HS-5 (cell line): ENCODE data around the gene USP12.

Experiments used
- DNase-seq: peaks from one replicate; pipeline ENCODE4 v3.0.0-alpha.2; 2012; ENCODE audit warnings: low read depth

USP12 gene

GRCh38 chr13:27120811-27121210, 50.8 kb downstream of the USP12 start:
- DNase-seq: no peak

DNA sequence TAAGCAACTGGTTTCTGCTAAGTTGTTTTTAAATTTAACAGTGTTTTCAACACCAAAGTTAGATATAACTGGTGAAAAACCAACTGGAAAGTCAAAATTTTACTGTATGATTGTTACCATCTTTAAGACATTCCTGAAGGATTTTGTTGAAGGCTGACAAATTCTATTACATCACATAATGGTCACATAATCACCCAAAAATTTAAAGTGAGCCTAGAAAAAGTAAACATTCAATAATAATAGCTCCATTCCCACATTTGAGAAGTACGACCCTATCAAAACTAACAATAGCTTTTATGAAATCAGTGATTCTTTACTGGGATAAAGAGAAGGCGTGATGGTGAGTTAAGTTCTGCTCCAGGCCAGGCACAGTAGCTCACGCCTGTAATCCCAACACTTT, 51.6 kb downstream of the USP12 start:
- no peak for DNase-seq

DNA sequence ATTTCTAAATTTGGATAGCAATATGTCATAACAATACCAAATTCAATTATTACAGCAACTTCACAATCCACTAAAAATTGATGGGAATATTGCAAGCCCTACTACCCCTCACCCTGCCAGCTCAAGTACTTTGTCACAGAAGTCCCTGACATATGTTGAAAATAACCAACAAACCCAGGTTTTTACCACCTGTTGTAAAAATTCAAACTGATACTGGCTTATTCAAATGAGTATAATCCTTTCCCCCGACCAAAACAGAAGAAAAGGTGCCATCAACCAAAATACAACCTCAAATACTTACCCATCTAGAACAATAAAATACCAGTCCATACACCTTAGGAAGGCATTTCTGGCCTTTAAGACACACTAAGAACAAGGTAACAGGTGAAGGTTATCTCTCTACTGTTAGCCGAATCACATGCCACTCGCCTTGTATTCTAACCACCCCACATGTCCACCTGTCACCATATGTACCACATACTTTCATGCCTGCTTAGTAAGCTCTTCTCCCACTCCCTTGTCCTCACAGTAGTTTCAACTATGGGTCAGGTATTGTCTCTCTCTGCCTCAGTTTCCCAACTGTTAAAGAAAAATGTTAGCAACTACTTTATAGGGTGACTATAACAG, 53.1 kb downstream of the USP12 start:
- DNase-seq: no peak

- DNase-seq: no peak
These were observed 53.7 kb downstream of the USP12 start for GRCh38 chr13:27117952-27118351.

DNA sequence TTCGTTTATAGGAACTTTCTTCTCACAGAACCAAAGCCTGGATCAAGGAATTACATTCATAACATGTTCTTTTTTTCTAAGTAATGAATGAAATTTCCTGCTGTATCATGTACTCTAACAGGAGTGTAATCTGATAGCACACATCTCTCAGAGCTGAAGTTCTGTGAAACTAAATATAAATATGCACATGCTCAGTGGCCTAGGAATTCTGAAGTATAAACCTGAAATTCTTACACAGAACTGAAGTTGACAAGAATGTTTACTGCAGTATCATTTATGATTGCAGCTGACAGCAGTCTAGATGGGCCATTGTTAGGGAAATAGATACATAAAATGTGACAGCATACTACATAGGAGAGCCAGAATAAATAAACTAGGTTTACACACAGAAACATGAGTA, 54.5 kb downstream of the USP12 start:
- DNase-seq: no peak

DNA sequence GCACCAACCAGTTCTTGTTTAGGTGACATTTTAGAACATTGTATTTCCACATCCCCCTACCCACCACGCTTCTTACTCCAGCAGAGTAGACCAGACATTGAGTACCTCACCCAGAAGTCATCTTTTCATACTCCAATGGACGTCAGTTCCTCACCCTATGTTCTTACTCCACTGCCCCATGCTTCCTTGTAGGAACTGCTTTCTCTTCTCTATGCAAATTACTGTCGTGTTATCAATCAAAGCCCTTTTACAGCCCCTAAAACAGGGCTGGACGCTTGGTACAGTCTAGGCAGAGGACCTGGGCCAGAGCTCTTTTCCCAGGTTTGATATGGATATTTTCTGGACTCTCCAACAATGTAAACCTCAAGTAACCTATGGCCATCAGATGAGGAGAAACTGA, 58.2 kb downstream of the USP12 start:
- DNase-seq: no peak

DNA sequence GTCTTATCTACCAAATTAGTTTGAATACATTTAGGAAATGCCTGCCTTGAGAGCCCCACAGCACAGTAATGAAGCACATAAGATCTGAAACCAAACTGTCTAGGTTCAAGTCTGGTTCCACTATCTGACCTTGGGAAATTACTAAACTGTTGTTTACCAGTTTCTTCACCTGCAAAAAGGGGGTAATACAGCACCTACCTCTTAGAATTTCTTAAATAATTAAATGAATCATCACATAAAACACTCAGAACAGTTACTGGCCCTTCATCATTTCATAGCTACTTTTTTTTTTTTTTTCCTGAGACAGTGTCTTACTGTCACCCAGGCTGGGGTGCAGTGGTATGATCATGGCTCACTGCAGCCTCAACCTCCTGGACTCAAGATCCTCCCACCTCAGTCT, 59.6 kb downstream of the USP12 start:
- DNase-seq: no peak

GRCh38 chr13:27110056-27110746, 61.4 kb downstream of the USP12 start:
- no peak for DNase-seq

- DNase-seq: no peak
These were observed 65.5 kb downstream of the USP12 start for GRCh38 chr13:27106144-27106543.

GRCh38 chr13:27104606-27105005, 67.0 kb downstream of the USP12 start:
- no peak for DNase-seq

- no peak for DNase-seq
These were observed 69.8 kb downstream of the USP12 start for GRCh38 chr13:27101847-27102246.

GRCh38 chr13:27101289-27101688, 70.3 kb downstream of the USP12 start:
- no peak for DNase-seq

- no peak for DNase-seq
These were observed 73.9 kb downstream of the USP12 start for GRCh38 chr13:27097691-27098090.

DNA sequence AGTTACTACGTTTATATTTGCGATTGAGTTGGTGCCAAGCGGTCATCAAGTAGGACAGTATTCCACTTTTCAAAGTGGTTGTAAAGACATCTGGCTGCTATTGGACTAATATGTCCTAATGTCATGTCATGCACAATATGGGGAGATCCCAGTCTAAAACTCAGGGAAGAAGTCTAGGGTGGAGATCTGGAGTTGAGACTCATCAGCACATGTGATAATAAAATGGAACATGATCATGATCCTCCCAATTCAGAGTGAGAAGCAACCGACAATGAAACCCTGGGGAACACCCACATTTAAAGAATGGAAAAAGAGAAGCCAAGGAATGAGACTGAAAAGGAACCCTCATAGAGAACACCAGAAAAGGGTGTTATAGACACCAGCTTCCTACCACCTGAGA, 80.2 kb downstream of the USP12 start:
- DNase-seq: no peak

DNA sequence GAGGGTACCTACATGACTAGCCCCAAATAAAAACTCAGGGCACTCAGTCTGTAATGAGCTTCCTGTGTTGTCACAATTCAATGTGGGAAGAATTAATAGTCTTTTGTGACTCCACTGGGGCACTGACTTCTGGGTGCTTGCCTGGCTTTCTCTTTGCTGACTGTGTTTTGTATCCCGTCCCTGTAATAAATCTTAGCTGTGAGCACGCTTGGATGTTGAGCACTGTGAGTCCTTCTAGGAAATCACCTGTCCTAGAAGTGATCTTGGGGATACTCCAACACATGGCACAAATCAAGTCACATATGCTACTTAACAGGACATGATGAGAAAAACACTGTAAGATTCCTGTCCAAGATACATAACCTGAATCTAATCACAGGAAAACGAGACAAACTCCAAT, 83.0 kb downstream of the USP12 start:
- no peak for DNase-seq

DNA sequence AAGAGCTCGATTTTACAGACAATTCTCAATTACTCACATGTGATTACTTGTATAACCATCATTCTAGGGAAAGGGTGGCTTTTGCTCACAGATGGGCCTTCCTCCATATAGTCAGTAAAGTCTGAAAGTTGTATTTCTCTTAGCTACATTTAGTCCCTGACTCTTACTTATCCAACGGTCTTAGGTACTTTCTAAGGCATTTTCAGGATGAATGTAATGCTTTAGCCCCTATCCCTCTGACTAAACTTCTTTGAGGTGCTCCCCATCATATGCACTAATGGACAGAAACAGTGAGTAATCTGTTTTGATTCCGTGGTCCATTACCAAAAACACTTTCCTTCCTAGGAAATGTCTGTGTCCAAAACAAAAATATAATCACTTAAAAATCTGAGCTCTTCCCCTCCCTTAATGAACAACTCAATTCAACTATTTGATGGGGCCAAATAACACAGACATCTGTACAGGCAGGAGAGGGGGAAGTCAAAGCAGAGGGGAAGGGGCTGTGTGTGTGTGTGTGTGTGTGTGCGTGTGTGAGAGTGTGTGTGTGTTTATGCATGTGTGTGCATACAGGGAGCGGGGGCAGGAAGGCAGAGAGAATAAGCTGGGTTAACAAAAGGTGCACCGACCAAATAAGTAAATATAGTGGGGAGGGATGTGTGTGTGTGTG, 84.9 kb downstream of the USP12 start:
- DNase-seq: no peak

GRCh38 chr13:27083183-27083582, 88.4 kb downstream of the USP12 start:
- no peak for DNase-seq

- no peak for DNase-seq
These were observed 89.5 kb downstream of the USP12 start for GRCh38 chr13:27081893-27082679.

- no peak for DNase-seq
These were observed 91.3 kb downstream of the USP12 start for GRCh38 chr13:27080018-27080948.

GRCh38 chr13:27079421-27079958, 92.1 kb downstream of the USP12 start:
- no peak for DNase-seq

DNA sequence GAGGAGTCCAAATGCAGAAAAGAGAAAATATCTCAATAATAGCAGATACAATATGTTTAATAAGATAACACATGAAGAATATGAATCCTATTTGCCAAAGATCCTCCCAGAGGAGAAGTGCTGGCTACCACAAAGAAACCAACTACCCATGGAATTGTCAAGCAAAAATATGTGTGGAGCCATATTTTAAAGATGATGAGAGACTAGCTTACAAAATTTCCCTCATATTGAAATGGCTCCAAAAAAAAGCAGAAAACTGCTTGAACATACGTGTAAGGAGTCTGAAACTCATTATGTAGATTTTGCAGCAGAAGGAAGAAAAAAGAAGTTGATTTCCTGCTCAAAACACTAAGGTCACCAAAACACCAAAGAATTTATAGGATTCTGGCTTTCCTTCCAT, 94.2 kb downstream of the USP12 start:
- DNase-seq: no peak
